Ovary (tissue), 9 donors: ENCODE measurements around the gene TRPC5OS. TPM values are rescaled to one million over a fixed set of nuclear protein-coding genes. Genes with fewer than 3 reads are reported as not detected.

Source experiments
- DNase-seq, 5 donors: peaks; one replicate each; pipeline ENCODE4 v3.0.0-alpha.2; 2019 to 2020
- H3K27ac ChIP-seq, 2 donors: fragments of 200-600 bp; one replicate each; pipeline versions ENCODE4 v1.5.1 to v1.8.0; 2019 to 2022
- H3K27me3 ChIP-seq: fragments of 200-600 bp; one replicate; pipeline ENCODE4 v1.8.0; 2022
- H3K36me3 ChIP-seq: fragments of 200-600 bp; sonication (generic); one replicate; pipeline ENCODE4 v1.5.1; 2019
- H3K4me1 ChIP-seq: one replicate; pipeline ENCODE4 v1.8.1; 2013; ENCODE audit warnings: mild to moderate bottlenecking, moderate library complexity; ENCODE audit not compliant: insufficient read depth
- H3K4me3 ChIP-seq: fragments of 200-600 bp; sonication (generic); one replicate; pipeline ENCODE4 v1.5.1; 2017
- H3K9me3 ChIP-seq, 2 donors: fragments of 200-600 bp in 1 of 2; sonication (generic) in 1 of 2; one replicate each; pipeline versions ENCODE4 v1.5.1 to v1.8.1; 2013 to 2019; ENCODE audit warnings: mild to moderate bottlenecking in 1 of 2, moderate library complexity in 1 of 2
- CTCF ChIP-seq, 3 donors: fragments of 450-650 bp in 2 of 3; fragments of 200-600 bp in 1 of 3; IDR thresholded peaks; one replicate each; pipeline versions ENCODE4 v1.5.1 to v1.8.0; 2016 to 2022; ENCODE audit warnings: antibody characterized with exemption in 3 of 3, mild to moderate bottlenecking in 1 of 3
- EP300 ChIP-seq: sonication (generic); formaldehyde crosslinking; IDR thresholded peaks from one replicate; pipeline ENCODE4 v1.6.1; 2017; ENCODE audit warnings: antibody characterized with exemption
- POLR2A ChIP-seq: fragments of 450-650 bp; IDR thresholded peaks from one replicate; pipeline ENCODE4 v1.6.1; 2017; ENCODE audit warnings: antibody characterized with exemption, mild to moderate bottlenecking, moderate library complexity
- WGBS, 3 donors: extraction: QIAGEN DNeasy Blood & Tissue Kit in 1 of 3; methylation state at CpG; one replicate each; pipeline versions ENCODE4 v1.1.5 to v1.1.7; 2013 to 2017; 5-methylcytosine and 5-hydroxymethylcytosine counted together
- intact Hi-C, 4 donors: fragments of 100-400 bp; cut with DNase I; formaldehyde crosslinking; loops; one replicate each; pipeline versions ENCODE4 v1.11.0 to v1.15.1; 2022 to 2023
- polyA plus RNA-seq, 2 donors: library from polyadenylated mRNA; stranded (reverse); fragments of 200-250 nt in 1 of 2; fragments of 350-450 nt in 1 of 2; fragmentation: Illumina TruSeq in 1 of 2; extraction: RNeasy Lipid Tissue Mini Kit (QIAGEN cat#74804) in 1 of 2; gene quantifications; one replicate each; pipeline ENCODE4 v1.2.3, GENCODE V29; 2013 to 2014
- total RNA-seq, 7 donors: library from RNA; depleted of rRNA in 2 of 7; stranded (reverse); fragments of >200 nt in 2 of 7; fragmentation: NEBNext Ultra II Directional in 3 of 7; extraction: Animal tissue kit (Norgen Biotek cat#: 25700) in 3 of 7; gene quantifications; one replicate each; pipeline versions ENCODE4 v1.1.0 to v1.2.4, GENCODE V29; 2016 to 2023
- donor health status: DM: no; HTN: no; CAD: no; lungs with moderate emphysema.
- donor health status: DM: no; HTN: no; CAD: no.
- donor health status: Bipolar disorder and iron deficiency.
- donor health status: DM: yes; HTN: yes; CAD: no.
- donor health status: DM: no; HTN: no; CAD: no.
- donor health status: DM: yes; HTN: yes; CAD: no.

The TRPC5OS gene
- total and polyA plus RNA-seq, 9 donors, result 0.02 to 0.34 TPM; not detected in 7

GRCh38 chrX:111892375-111892774, 16.4 kb downstream of the TRPC5OS start:
- DNase-seq, result no peak
- Histone ChIP-seq H3K4me3 (no peak overlapping the region), H3K27ac (no peak overlapping the region), H3K27me3 (no peaks in the 10 kb centered on the region), H3K4me1 (no peaks in the 10 kb centered on the region), H3K9me3 (no peaks in the 10 kb centered on the region), H3K36me3 (no peaks in the 10 kb centered on the region)
- intact Hi-C loops, result no loop called here
- TF ChIP-seq POLR2A, result no peak
- no peak for TF ChIP-seq EP300
- no peak for TF ChIP-seq CTCF (IDR thresholded peaks at IDR 0.05)
- WGBS, 3 donors, result 60 to 65% (median 65%) methylated on average over 2 of the region's 2 CpGs

GRCh38 chrX:111896148-111896547, 20.2 kb downstream of the TRPC5OS start:
- TF ChIP-seq POLR2A, result no peak
- no peak for TF ChIP-seq CTCF (IDR thresholded peaks at IDR 0.05)
- no peak for TF ChIP-seq EP300
- intact Hi-C loops, result no loop called here
- Histone ChIP-seq H3K36me3 (no peaks in the 10 kb centered on the region), H3K9me3 (no peaks in the 10 kb centered on the region), H3K27me3 (no peaks in the 10 kb centered on the region), H3K27ac (no peak overlapping the region), H3K4me3 (no peak overlapping the region), H3K4me1 (no peaks in the 10 kb centered on the region)
- no peak for DNase-seq
- WGBS, 3 donors, result 71 to 78% (median 74%) methylated on average over 7 of the region's 7 CpGs

GRCh38 chrX:111914398-111915090, 38.6 kb downstream of the TRPC5OS start:
- WGBS, 3 donors, result 42 to 44% (median 42%) methylated on average over 7 of the region's 7 CpGs
- Histone ChIP-seq H3K9me3 (no peaks in the 10 kb centered on the region), H3K36me3 (no peaks in the 10 kb centered on the region), H3K27me3 (no peaks in the 10 kb centered on the region), H3K4me3 (no peak overlapping the region), H3K27ac (no peak overlapping the region), H3K4me1 (no peaks in the 10 kb centered on the region)
- intact Hi-C loops, result no loop called here
- no peak for TF ChIP-seq CTCF (IDR thresholded peaks at IDR 0.05)
- TF ChIP-seq EP300, result no peak
- TF ChIP-seq POLR2A, result no peak
- DNase-seq, result no peak

- intact Hi-C loops, result no loop called here
- Histone ChIP-seq H3K27ac (no peak overlapping the region), H3K9me3 (no peaks in the 10 kb centered on the region), H3K36me3 (no peaks in the 10 kb centered on the region), H3K4me1 (no peaks in the 10 kb centered on the region), H3K27me3 (no peaks in the 10 kb centered on the region), H3K4me3 (no peak overlapping the region)
- no peak for DNase-seq
- TF ChIP-seq CTCF (IDR thresholded peaks at IDR 0.05), result no peak
- no peak for TF ChIP-seq EP300
- TF ChIP-seq POLR2A, result no peak
Measured at GRCh38 chrX:111917591-111917990, 41.6 kb downstream of the TRPC5OS start.
